Astrocyte of the spinal cord (primary cell): ENCODE results near the gene KCNQ1.

ENCODE experiments used
- DNase-seq: peaks from one replicate; pipeline ENCODE4 v3.0.0; 2011; ENCODE audit warnings: low read depth, low spot score
- H3K4me3 ChIP-seq: 2 replicates; pipeline ENCODE4 v1.5.1; 2011; ENCODE audit warnings: low read depth, mild to moderate bottlenecking, low read length, moderate library complexity
- in situ Hi-C: cut with HindIII; loops from 2 replicates; pipeline ENCODE4 v1.10.0; 2017; ENCODE audit warnings: low sequenced_read_pairs
- TF ChIP-seq, protein P1 (sequence below): IDR thresholded peaks from 2 replicates; pipeline ENCODE4 v1.5.1; 2012; ENCODE audit warnings: low read depth, mild to moderate bottlenecking, low read length, inconsistent platforms

Gene KCNQ1

DNA sequence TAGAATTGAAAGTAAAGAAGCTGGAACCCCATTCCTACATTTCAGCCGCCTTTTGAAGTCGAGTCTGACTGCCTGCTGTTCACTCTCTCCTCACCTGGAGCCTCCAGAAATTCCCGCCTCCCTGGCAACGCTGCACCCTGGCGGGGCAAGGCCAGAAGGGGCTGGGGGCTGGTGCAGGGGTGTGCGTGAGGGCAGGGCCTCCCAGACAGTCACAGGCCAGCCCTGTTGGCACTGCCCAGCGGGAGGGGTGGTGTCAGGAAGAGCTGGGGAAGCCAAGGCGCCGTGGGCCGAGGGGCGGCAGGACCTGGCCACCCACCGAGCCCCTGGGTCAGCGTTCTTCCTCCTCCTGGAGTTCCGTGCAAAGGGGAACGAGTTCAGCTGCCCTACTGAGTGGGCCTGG lies 131.7 kb downstream of the KCNQ1 start:
- DNase-seq, result no peak
- H3K4me3 ChIP-seq, result no peak overlapping the region
- TF ChIP-seq, protein P1, sequence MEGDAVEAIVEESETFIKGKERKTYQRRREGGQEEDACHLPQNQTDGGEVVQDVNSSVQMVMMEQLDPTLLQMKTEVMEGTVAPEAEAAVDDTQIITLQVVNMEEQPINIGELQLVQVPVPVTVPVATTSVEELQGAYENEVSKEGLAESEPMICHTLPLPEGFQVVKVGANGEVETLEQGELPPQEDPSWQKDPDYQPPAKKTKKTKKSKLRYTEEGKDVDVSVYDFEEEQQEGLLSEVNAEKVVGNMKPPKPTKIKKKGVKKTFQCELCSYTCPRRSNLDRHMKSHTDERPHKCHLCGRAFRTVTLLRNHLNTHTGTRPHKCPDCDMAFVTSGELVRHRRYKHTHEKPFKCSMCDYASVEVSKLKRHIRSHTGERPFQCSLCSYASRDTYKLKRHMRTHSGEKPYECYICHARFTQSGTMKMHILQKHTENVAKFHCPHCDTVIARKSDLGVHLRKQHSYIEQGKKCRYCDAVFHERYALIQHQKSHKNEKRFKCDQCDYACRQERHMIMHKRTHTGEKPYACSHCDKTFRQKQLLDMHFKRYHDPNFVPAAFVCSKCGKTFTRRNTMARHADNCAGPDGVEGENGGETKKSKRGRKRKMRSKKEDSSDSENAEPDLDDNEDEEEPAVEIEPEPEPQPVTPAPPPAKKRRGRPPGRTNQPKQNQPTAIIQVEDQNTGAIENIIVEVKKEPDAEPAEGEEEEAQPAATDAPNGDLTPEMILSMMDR, result no peak
- in situ Hi-C loops, result no loop called here

DNA sequence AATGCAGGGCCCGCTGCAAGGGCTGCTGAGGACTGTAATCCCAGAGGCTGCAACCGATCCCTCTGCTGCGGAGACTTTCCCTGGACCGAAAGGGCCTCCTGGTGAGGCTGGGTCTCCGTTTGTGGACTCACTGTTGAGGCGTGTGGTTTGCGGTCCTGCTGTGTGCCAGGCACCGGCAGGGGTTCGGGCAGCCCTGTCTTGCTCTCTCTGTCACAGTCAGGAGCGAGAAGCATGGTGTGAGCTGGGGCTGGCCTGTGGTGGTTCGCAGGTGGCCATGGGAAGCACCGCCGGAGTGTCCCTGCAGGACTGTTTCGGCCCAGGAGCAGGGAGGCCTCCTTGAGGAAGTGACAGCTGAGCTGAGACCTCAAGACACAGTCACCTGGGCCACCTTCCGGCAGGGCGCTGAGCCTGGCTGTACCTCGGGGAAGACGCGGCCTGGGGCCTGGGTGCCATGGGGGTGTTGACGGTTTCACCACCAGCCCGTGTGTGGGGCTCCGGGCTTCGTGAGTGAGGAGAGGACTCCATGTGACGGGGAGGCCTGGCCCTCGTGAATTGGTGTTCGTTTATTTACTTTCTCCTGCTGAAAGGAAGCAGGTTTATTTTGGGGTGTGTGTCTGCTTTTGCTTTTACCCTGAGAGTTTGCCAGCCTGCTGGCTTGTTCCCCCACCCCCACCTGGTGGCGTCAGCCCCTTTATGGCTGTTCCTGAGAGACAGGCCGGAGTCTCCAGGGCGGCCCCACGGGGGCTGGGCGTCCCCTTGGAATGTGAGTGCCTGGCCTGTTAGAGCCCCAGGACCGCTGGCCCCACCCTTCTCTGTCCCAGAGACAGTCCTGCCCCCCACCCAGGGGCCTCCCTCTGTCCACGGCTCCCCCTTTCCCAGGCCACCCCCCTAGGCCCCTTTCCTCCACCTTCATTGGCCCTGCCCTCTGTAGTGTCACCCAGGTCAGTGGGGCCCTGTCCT lies 132.5 kb downstream of the KCNQ1 start:
- no peak overlapping the region for H3K4me3 ChIP-seq
- in situ Hi-C loops, result no loop called here
- TF ChIP-seq, protein P1, result no peak
- DNase-seq, result no peak

DNA sequence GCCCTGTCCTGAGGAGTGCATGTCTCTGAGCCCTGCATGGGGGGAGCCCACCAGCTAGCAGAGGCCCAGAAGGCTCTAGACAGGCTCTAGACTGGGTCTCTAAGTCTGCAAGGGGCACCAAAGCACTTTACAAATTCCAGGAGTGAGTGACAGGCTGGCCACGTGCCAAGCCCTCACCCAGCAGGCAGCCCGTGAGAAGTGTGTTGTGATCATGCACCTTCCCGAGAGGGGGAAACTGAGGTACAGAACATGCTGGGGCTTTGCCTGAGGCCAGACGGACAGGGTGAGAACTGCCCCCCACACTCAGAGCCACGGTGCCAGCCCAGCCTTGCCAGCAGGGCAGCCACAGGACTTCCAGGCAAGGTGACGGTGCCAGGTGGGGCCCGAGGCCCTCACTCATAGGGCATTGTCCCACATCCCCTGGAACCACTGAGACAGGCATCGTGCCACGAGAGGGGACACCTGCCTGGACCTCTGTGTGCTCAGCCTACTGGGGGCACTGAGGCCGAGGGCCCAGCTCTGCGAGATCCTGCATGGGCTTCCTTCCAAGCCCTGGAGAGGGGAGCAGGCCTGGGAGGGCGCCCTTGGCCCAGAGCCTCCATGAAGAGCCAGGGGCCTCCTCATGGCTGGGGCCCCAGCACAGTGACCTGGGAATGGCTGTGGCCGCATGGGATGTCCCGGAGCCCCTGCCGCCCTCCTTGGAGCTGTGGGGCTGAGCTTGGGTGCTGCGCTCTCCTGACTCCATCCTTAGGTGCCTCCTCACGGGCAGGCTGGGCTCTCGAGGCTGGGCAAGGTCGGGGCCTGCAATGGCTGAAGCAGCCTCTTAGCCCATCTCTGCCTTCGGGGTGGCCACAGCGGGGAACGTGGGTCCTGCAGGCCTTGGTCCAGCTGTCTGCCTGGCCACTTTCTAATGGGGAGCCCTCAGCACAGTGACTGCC lies 133.5 kb downstream of the KCNQ1 start:
- no peak for DNase-seq
- no peak overlapping the region for H3K4me3 ChIP-seq
- in situ Hi-C loops, result no loop called here
- TF ChIP-seq, protein P1, result no peak

DNA sequence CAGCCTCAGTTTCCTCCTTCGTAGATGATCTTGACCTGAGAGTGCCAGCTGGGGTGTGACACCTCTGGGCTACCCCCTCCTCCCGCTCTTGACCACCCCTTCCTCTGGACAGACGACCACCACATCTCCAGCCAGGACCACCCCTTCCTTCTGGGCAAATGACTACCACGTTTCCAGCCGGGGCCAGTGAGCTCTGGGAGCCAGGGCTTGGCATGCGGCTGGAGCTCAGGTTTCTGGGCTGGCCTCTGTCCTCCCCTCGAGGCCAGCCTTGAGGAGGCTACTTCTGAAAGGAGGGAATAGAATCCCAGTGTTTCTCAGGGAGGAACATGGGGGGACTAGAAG lies 134.1 kb downstream of the KCNQ1 start:
- TF ChIP-seq, protein P1, result no peak

DNA sequence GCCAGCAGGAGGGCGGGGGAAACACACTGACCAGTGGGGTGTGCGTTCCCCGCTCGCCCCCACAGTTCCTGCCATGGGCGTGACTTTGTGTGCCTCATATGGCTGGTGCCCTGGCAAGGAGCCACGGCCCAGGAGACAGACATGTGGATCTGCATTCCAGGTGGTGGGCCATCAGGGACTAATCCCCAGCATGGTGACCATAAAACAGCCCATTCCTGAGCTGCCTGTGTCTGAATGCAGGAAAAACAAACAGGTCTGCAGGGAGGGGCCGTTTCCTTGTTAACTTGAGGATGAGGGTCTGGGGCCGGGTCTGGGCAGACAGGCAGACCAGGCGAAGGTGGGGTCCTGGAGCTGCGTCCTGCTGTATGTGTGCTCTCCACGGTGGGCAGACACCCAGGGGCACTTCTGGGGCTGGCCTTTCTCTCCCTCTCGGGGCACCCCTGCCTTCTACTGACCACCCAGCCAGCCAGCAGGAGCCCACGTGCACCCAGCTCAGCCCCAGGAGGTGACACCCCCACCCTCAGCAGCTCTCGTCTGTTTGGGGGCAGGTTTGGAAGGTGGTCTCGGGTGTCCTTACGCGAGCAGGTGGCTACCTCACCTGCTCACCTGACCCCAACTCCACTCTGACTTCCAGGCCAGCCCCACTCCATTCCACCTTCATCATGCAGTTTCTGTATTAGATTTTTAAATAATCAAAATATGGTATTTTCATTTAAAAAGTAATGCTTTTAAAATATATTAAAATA lies 134.7 kb downstream of the KCNQ1 start:
- in situ Hi-C loops, result no loop called here
- no peak for DNase-seq
- H3K4me3 ChIP-seq, result no peak overlapping the region
- TF ChIP-seq, protein P1, result no peak

More for the DNA sequence above, 134.1 kb downstream of the KCNQ1 start:
- no peak for DNase-seq
- in situ Hi-C loops, result no loop called here
- no peak overlapping the region for H3K4me3 ChIP-seq

DNA sequence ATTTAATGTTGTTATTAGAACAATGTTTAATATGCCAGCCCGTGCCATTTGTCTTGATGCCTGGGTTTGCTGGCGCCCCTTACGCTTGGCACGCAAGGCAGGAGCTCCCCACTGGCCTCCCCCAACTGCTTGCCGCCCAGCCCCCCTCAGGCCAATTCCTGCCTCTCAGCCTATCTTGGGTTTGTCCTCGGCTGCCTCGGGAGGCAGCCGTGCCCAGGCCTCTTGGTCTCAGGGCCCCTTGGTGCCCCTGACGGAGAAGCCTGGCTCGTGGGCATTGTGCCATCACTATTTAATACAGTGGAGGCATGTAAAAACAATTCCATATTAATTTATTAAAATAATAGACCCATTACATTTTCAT lies 135.2 kb downstream of the KCNQ1 start:
- TF ChIP-seq, protein P1, result no peak
- in situ Hi-C loops, result no loop called here
- no peak for DNase-seq
- H3K4me3 ChIP-seq, result no peak overlapping the region
